ENCODE measurements around the gene ZNF2.

GRCh38 chr2:95122197-95122551 is 43.4 kb upstream of the ZNF2 start:
- TF ChIP-seq CTCF (IDR thresholded peaks at IDR 0.05) (no peak), EP300 (IDR thresholded peaks at IDR 0.05) (no peak), POLR2A (IDR thresholded peaks at IDR 0.05) (no peak)
